ENCODE results near the gene ANK2.
"Not testable (repeated sequence)": the region's sequence is repeated elsewhere in the genome, so short reads cannot be mapped to it uniquely, and the experiment has no call there.

ANK2 gene

DNA sequence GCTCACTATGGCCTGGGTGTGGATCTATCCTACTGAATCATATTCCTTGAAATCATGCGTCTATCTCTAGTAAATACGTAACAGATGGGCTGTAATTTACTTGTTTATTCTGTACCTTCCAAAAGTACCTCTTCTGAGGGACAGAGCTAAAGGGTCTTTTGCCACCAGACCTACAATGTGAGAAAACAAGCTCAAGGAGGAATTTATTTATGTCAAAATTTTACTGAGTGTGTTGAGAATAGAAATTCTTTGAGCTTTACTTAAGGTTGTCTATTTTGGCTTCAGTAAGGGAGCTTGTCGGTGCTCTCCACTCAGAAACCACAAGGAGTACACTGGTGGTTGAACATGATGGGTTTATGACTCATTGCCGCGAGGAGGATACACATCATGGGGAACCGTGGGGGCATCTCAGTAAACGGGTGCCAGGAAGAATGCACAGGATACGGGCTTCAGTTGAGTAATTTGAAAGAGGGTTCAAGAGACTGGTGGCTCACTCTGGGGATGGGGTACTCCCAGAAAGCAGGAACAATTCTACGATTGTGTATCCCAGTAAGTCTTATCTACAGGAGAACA is 3.0 kb downstream of the ANK2 start:
- DNase-seq = peak; percentile 77

DNA sequence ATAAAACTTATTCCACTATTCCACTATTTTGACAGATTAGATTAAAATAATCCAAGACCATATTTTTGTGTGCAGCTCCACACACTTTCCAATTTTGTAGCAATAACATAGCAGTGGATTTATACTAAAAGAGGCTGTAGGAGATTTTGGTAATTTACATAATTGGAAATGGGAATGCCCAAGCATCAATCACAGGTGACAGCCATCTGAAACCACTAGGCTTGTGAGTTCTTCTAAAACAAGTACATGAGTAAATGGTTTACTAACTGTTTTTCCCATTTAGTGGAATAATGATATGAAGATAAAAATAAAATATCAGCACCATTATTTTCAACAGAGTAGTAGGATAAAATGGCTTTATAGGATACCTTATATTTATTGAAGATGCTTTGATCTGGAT is 4.4 kb downstream of the ANK2 start:
- DNase-seq = no peak

DNA sequence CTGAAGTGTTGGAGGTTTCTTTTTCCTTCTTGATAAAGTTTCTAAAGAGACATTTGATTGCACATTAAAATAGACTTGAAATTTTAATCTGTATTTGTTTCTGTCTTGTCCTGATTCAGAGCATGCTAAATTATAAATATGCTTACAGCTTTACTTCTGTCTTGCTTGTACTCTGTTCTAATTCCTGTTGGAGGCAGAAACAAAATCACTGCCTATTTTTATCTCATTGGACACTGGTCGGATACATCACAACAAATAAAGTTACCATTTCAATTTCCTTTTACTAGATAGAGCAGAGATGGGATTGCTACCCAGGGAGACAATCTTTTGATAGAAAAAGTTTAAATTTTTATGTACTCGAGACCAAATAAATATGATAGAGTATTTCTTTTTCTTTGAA is 6.9 kb downstream of the ANK2 start:
- no peak for DNase-seq

DNA sequence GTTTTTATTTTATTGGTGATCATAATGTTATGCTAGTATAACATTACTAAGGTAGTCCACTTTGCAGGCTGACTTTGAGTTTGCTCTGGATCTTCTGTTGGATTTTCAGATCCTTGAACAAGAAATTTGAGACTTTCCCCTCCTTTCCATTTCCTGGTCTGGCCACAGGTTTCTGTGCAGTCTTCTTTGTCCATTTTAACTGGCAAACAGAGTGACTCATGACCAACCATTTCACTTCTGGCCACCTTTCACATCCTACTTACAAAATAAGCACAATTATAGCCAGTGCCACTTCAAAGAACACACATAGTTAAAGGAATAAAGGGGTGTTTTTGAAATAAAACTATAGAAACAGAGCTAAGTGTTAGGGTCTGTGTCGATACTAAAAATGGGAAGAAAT is 8.4 kb downstream of the ANK2 start:
- DNase-seq = peak; percentile 69

DNA sequence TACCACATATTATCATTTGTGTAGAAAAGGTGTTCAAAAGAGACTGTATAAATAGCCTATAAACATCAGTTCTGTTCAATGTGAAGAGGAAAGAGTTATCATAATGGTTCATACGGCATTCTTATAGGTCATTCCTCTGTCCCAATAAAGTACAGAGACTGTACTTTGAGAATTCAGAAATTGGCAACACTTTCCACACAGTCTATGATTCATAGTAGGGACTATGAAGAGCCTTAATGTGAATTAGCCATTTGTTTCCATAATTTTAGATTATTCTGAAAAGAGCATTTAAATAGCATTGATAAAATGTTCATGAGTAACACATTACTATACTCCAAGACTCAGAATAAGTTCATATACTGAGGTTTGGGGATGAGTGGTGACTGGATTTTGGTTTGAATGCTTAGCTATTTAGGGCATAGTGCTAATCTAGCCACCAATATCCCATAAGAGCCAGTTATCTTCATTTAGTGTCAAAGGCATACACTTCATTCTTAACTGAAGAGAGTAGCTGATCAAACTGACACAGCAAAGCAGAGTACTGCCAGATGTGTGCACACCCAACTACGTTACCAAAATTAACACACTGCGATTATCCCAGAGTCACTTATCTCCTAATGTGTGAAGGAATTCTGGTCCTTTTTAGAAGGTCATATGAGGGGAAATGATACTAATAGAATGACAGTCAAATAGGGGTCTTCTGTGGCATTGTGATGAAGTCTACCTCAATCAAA is 10.2 kb downstream of the ANK2 start:
- DNase-seq = no peak

DNA sequence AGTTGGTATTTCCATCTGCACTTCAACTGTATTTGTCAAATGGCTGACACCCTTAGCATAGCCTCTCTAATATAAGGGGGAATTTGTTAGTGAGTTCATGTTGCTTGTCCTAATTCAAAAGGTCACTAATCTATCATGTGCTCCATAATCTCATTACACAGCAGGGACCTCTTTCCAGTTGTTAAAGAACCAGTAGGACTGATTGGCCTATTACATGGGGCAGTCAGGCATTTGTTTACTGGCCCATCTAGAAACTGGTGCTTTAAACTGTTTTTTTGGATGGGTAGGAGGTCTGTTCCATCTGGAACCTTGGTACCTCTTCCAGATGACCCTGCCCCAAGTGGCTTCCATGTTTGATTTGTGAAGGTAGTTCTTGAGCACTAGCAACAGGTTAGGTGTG is 11.4 kb downstream of the ANK2 start:
- no peak for DNase-seq

DNA sequence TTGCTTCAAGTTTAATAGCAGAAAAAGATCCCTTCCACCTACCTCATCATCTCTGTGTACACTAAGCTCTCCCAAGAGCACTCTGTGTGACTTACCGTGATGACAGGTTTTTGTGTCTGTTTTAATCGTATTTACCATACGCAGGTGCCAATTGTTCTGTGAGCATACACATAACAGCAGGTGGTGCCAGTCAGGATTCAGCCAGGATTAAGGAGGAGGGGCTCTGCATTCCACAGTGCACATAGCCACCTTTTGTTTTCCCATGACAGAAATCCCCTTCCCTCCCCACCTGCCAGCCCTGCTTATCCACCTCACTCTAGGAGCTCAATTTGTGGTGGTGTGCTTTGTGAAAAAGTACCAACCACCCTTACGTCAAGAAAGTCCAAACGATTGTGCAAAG is 14.8 kb downstream of the ANK2 start:
- DNase-seq = no peak

DNA sequence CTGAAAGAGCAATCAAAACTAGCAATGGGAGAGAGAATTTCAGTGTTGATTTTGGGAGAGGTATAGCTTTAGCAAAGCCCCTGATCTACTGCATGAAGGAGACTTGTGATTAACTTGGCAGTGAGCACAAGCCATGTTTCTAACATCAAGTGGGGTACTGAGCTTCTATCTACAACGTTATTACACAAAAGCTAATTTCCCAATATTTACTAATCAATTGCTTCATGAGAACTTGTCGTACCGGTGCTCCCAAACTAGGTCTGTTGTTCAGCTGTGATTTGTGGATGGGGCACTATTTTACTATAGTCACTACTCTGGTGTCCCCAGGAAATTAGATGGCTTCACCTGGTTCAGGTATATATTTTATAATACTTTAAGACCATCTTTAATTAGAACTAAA is 16.2 kb downstream of the ANK2 start:
- no peak for DNase-seq

DNA sequence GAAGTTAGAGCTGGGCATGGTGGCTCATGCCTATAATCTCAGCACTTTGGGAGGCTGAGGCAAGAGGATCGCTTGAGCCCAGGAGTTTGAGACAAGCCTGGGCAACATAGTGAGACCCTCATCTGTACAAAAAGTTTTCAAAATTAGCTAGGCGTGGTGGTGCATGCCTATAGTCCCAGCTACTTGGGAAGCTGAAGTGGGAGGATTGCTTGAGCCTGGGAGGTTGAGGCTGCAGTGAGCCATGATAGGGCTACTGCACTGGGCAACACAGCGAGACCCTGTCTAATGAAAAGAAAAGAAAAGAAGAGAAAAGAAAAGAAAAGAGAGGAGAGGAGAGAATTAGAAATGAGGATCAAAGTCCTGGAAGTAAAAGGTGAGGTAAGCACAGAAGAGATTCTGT is 19.3 kb downstream of the ANK2 start:
- DNase-seq = not testable (repeated sequence)

DNA sequence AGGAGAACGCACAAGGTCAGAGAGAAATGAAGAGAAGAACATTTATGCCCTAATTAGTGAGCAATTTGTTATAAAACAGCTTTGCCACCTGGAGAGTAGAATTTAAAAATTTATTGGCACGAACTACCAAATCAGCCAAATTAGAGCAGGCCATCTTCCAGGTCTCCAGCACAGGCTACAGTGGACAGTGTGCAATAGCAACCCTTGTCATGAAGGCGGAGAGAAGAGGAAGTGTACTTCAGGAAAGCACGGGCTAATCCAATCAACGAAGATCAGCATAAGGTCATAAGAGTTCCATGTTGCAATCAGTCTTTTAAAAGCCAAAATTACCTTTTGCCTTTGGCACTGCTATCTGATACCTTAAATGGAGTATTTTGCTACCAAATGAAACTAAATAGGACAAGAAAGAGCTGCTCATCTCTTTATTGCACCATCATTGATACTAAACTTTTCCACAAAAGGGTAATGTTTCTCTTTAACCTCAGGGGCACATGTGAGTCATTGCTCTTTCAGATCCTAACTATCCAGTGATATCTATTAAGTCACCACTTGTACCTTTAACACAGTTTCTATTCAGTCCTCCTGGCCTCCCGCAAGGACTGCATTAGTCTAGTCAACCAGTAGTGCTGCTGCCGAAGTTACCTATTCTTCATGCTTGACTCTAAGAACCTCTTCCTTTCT is 19.9 kb downstream of the ANK2 start:
- DNase-seq = peak; percentile 1

DNA sequence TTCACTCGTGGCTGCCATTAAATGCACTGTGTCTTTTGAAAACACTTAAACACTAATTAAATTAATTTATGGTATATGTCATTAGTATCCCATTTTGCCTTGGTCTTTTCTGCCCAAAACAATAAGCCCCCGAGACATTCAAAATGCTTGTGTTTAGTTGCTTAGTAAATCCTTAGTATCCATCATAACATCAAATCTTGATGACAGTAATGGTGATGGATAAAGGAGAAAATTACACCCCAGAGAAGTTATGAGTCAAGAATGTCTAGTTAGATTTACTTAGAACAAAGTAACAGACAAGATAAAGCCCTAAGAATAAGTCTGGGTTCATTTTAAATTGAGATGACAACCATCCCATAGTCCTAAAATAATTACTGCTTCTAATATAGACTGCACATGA is 21.3 kb downstream of the ANK2 start:
- no peak for DNase-seq

DNA sequence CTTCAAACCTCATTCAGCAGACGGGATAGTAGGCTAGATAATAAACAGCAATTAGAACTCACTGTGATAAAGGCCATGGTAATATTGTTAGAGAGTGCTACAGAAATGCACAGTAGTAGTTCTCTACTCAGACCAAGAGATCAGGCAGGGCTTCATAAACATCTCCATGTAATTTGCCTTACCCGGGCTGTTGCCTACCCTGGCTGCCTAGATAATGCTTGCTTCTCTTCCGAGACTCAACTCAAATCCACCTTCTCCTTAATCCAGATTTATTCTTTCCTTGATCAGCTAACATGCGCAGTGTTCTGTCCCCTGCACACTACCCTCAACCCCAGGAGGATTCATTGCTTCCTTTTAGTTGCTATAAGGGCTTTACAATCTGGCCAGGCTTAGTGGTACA is 21.8 kb downstream of the ANK2 start:
- DNase-seq = no peak

DNA sequence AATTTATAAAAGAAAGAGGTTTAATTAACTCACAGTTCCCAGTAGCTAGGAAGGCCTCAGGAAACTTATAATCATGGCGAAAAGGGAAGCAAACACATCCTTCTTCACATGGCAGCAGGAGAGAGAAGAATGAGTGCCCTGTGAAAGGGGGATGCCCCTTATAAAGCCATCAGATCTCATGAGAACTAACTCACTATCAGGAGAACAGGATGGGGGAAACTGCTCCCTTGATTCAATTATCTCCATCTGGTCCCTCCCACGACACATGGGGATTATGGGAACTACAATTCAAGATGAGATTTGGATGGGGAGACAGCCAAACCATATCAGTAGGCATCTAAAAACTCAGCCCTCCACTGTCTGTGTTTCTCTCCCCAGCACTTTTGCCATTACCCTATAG is 22.4 kb downstream of the ANK2 start:
- no peak for DNase-seq

DNA sequence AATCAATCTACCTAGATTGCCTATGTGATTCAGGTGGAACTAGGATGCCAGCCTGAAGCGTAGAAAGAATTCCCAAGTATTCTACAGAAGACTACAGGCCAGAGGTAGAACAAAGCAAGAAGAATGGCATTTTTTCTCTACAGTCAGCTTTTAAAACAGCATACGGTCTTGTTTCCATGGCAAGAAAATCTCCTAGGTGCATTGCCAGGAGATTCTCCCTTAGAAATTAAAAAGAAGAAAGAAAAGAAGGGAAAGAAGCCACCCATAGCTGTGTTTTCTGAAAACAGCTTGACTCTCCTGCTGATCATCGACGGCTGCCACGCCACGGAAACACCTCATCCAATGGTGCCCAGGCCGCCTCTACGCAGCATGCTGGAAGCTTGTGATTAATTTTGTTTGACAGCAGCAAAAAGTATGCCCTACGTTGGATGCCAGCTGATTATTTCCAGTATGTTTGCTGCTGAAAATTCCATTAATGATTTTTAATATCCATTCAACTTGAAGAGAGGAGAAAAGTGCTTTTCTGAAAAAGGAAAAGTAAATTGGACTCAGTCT is 24.1 kb downstream of the ANK2 start:
- no peak for DNase-seq

DNA sequence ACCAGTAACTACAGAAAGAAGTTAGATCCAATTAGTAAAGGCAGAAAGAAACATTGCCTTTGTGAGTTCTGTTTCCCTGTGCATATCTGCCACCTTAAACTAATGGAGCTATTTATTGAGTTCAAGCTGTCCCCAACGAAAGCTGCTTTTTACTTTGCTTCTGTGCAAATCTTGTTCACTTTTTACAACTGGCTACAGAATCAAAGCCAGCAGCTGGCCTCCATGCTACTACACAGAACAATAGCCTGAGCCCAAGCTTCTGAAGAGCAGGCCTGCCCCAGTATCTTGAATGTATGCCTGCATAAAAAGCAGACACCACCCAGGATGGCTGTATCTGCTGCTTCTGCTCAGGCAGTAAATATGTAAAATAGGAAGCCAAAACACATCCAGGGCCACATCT is 28.1 kb downstream of the ANK2 start:
- no peak for DNase-seq

DNA sequence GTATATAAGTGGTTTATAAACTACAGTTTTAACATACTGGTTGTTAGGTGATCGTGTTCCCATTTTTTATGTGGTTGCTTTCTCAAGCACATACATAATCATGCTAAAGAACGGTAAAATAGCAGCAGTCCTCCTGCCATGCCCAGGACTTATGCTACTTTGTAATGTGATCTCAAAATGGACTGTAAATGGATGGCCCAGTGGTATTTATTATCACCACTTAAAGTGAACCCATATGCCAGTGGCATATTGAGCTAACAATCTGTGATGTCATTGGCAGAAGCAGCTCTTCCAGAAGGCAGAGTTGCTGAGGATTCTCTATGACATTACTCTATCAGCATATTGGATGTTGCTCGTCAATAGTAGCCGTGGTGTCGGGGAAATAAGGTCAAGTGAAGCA is 28.6 kb downstream of the ANK2 start:
- no peak for DNase-seq

DNA sequence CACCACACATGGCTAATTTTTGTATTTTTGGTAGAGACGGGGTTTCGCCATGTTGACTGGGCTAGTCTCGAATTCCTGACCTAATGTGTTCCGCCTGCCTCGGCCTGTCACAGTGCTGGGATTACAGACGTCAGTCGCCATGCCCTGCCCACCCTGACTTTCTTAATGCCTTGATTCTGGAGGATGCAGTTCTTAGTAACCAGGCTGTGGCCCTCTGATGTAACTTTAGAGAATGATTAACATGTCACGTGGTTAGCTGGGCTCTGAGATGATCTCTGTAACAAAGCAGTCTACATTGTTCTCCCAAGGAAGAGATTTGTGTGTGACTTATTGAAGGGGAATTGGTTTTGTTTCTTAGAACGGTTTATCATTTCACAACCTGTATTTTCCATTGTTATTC is 30.6 kb downstream of the ANK2 start:
- DNase-seq = peak; percentile 75

DNA sequence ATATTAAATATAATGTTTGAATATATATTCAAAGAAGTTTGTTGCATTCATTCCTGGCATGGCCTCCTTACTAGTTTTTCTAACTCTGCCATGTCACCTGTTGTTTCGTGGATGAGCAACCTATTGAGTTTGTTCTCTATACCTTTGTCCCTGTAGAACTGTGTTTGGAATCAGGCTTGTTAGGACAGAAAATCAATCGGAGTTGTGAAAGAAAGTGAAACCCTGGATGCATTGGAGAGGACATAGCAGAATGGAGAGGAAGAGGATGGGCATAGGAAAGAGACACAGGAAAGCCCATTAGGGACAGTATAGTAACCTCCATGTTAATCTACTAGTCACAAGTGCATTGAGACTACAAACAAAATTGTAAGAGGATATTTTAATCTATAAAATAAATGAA is 31.2 kb downstream of the ANK2 start:
- no peak for DNase-seq

DNA sequence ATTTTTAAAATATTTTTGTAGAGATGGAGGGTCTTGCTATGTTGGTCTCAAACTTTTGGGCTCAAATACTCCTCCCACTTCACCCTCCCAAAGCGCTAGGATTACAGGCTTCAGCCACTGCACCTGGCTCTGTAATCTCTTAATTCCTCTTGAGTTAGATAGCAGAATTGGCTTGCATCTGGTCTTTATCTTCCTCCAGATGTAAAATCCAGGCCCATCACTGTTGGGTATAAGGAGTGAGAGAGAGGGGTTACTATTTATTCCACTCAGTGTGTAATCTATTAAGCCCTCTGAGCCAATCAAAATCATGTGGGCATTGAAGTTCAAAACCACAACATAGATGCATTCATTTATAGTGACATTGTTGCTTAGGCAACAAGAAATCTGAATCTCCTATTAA is 33.9 kb downstream of the ANK2 start:
- no peak for DNase-seq

DNA sequence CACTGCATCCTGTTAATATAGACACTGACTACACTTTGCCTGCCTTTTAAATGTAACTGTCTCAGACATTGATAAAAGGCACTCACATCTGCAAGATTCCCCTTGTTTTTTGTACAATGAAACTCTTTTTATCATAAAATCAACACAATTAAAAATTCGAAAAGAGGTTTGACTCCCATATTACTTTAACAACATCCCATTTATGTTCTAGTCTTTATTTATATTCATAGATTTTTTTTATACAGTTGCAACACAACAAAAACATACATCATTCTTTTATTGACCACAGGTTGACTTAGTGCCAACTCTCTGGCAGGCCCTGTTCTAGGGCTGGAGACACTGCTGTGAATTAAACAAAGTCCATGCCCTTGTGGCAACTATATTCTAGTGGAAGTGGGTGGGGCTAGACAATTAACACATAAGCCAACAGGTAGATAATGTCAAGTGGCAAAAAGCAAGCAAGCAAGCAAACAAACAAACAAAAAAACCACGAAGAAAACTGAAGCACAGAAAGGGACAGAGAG is 36.8 kb downstream of the ANK2 start:
- no peak for DNase-seq

DNA sequence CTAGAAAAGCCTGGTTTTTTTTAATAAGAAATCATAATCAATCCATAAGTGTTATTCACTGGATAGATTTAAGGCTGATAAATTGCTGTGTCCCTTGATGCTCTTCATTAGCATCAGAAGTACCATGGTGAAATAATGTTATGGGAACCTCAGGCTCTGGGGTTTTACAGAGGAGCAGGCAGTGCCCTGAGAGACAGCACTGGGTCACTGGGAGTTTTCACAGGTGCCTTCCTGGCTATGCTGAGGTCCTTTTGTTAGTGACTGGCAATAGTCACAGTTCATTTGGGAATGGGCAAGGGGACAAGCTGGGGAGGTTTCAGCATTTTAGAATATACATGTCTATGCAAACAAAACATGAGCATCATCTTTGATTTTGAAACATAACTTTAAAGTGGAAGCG is 38.6 kb downstream of the ANK2 start:
- no peak for DNase-seq

DNA sequence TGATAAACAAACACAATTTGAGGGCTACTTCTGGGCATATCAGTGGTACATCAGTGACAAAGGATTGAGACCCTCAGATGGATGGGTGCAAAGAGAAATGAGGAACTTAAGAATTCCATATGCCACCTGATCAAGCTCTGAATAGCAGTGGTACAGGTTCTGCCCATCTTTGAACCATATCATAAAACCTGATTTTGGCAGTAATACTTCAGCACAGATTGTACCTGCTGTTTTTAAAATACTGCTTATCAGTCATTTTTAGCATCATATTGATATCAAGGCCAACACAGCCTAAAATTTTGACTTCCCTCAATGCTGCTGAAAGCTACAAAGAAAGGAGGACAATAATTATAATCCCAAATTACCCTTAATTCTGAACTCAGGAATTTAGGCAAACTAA is 41.5 kb downstream of the ANK2 start:
- DNase-seq = no peak

DNA sequence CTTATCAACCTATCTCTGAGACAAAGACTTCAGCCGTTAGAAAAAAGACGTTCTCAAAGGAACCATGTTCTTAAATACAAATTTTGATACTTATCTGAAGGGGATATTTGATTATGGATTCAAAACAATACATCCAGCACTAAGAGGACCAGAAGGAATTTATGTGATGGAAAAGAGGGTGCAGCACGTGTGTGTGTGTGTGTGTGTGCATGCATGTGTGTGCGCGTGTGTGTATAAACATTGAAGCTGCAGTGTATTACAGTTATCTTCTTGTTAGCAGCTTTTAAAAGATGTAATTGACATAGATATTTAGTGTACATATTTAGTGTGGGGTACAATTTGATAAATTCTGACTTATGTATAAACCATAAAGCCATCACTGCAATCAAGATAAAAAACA is 44.9 kb downstream of the ANK2 start:
- no peak for DNase-seq

DNA sequence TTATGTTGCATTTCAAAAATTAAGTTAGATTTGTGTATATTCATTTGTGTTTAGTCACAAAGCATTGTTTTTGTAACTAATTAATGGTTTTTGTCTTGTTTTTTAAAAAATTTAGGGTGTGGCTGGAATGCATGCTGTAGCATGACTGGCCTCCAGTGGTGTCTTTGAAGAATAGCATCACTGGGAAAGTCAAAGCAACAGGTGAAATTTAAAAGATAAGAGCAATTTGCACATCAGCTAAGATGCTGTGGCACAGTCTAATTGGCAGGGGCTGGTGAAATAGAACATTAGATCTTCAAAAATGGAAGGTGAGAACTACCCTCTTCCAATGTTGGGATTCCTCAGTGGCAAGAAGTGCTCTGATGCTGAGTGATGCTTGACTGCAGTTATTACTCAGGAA is 45.3 kb downstream of the ANK2 start:
- DNase-seq = peak; percentile 12

Measured in kidney glomerular epithelial cell (primary cell).